Measurements from ENCODE around the gene ANKRD13D.

Gene ANKRD13D

DNA sequence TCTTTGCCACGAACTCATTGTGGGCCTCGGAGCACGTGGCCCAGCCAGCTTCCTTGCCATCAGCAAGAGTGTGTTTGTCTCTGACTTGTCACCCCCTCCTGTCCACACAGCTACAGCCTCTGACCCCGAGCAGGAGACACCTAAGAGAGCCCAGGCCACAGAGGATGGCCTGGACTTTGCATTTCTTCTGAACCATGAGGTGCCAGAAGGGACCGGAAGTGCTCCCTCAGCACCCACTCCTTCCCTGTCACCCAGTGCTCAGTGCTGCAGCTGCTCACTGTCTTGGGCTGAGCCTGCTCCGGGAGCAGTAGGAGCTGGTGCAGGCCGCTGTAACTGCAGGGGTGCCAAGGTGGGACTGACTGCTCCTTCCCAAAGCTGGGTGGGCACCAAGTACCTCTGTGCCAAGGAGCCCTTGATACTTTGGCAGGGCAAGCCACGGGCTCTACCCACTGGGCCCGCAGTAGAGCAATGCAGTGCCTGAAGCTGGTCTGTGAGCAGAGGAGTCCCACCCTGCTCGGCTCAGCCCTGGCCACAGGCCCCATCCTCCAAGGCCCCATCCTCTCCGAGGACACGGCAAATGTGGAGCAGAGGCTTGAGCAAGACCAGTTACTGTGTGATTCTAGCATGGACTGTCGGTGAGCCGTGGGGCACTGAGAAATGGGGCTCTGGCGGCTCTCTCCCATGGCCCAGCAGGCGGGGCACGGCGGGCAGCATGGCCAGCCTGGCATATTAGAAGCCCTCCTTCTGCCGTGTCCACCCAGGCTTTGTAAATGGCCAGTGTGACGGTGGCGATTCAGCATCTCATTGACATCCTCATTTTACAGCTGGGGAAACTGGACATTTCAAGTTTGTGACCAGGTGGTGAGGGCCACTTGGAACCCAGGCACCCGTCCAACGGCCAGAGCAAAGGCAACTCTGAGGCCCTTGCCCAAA is 16.5 kb upstream of the ANKRD13D start:
- no peaks in the 10 kb centered on the region for H3K27me3 ChIP-seq (ENCODE audit: insufficient read depth, low read length)
- H2BK12ac ChIP-seq (ENCODE audit: low read length), result no peak overlapping the region
- H3K4me1 ChIP-seq (ENCODE audit: control insufficient read depth in 1 of 2, insufficient read depth in 2 of 2, low read length in 2 of 2), result peaks cover 22 to 30% of the 10 kb centered on the region in 2 experiments
- peaks cover 3% of the 10 kb centered on the region for H3K79me2 ChIP-seq (ENCODE audit: control insufficient read depth, insufficient read depth, low read length, poor library complexity)
- H2AFZ ChIP-seq (ENCODE audit: insufficient read depth, low read length, poor library complexity), result no peak overlapping the region
- H4K8ac ChIP-seq (ENCODE audit: low read depth, low read length), result no peak overlapping the region
- no peaks in the 10 kb centered on the region for H3K79me1 ChIP-seq (ENCODE audit: low read length)
- H2AK5ac ChIP-seq (ENCODE audit: low read length), result no peak overlapping the region
- H3K27ac ChIP-seq (ENCODE audit: low read depth, low read length), result no peak overlapping the region
- no peak overlapping the region for H3K4me2 ChIP-seq (ENCODE audit: low read length)
- no peak overlapping the region for H4K12ac ChIP-seq (ENCODE audit: low read depth, low read length)
- WGBS (ENCODE audit: extremely low coverage, insufficient coverage, insufficient read length), result no CpG with 5 or more reads among the region's 23 CpGs
- no peaks in the 10 kb centered on the region for H3K9me3 ChIP-seq (ENCODE audit: insufficient read depth, low read depth, low read length)
- peak overlapping the region; percentile 21 for H3K4ac ChIP-seq (ENCODE audit: low read depth, low read length)
- H3K9ac ChIP-seq (ENCODE audit: low read length), result no peak overlapping the region
- no peak for DNase-seq
- no peak overlapping the region for H3K23ac ChIP-seq (ENCODE audit: low read length)
- peaks cover 30 to 36% of the 10 kb centered on the region in 2 experiments for H3K36me3 ChIP-seq (ENCODE audit: control insufficient read depth in 1 of 2, insufficient read depth in 2 of 2, low read length in 2 of 2)
- H2BK120ac ChIP-seq (ENCODE audit: insufficient read depth, low read length, poor library complexity), result no peak overlapping the region
- H2BK5ac ChIP-seq (ENCODE audit: low read depth, low read length, poor library complexity), result no peak overlapping the region
- no peak overlapping the region for H3K14ac ChIP-seq (ENCODE audit: low read length)
- H3K18ac ChIP-seq (ENCODE audit: low read length), result no peak overlapping the region
- H4K91ac ChIP-seq (ENCODE audit: low read depth, low read length), result no peak overlapping the region
- H3K4me3 ChIP-seq (ENCODE audit: low read depth, low read length), result no peak overlapping the region

DNA sequence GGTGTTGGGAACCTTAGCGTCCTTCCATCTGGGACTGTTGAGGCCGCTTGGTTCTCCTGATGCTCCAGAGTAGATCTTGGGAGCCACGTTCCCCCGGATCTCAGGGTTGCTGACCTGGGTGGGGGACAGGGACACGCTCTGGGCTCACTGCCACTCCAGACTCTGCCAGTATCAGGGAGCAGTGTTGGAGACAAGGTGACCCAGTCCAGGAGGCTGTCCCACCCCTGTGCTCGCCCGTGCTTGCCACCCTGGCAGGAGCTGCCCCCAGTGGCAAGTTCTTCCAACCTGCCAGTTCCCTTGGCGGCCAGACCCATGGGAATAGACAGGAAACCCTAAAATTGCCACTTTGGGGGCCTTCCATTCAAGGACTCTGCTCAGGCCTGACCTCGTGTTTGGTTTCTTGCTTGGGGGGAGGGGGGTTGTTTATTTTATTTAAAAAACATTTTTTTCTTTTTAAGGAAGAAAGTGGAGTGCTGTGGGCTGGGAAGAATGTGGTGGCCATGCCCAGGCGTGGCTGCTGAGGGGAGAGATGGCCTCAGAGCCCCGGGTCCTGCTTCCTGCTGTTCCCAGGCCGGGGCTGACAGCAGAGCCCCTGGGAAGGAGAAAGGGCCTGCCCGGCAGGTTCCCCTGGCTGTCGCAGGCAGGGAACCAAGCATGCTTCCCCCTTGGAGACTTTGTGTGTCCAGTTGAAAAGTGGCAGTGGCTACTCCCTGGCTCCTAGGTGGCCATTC is 15.7 kb upstream of the ANKRD13D start:
- no peak overlapping the region for H4K8ac ChIP-seq (ENCODE audit: low read depth, low read length)
- no peak overlapping the region for H3K27ac ChIP-seq (ENCODE audit: low read depth, low read length)
- no peak overlapping the region for H4K91ac ChIP-seq (ENCODE audit: low read depth, low read length)
- no peak overlapping the region for H3K4me2 ChIP-seq (ENCODE audit: low read length)
- H2AK5ac ChIP-seq (ENCODE audit: low read length), result no peak overlapping the region
- peaks cover 3% of the 10 kb centered on the region for H3K79me2 ChIP-seq (ENCODE audit: control insufficient read depth, insufficient read depth, low read length, poor library complexity)
- DNase-seq, result no peak
- no CpG with 5 or more reads among the region's 14 CpGs for WGBS (ENCODE audit: extremely low coverage, insufficient coverage, insufficient read length)
- H2BK5ac ChIP-seq (ENCODE audit: low read depth, low read length, poor library complexity), result no peak overlapping the region
- H3K18ac ChIP-seq (ENCODE audit: low read length), result peak overlapping the region; percentile 12
- no peaks in the 10 kb centered on the region for H3K9me3 ChIP-seq (ENCODE audit: insufficient read depth, low read depth, low read length)
- H3K79me1 ChIP-seq (ENCODE audit: low read length), result no peaks in the 10 kb centered on the region
- no peak overlapping the region for H3K4ac ChIP-seq (ENCODE audit: low read depth, low read length)
- H3K14ac ChIP-seq (ENCODE audit: low read length), result no peak overlapping the region
- H3K36me3 ChIP-seq (ENCODE audit: control insufficient read depth in 1 of 2, insufficient read depth in 2 of 2, low read length in 2 of 2), result peaks cover 32 to 36% of the 10 kb centered on the region in 2 experiments
- H3K23ac ChIP-seq (ENCODE audit: low read length), result no peak overlapping the region
- H3K4me3 ChIP-seq (ENCODE audit: low read depth, low read length), result no peak overlapping the region
- no peak overlapping the region for H2BK12ac ChIP-seq (ENCODE audit: low read length)
- H2BK120ac ChIP-seq (ENCODE audit: insufficient read depth, low read length, poor library complexity), result no peak overlapping the region
- no peak overlapping the region for H4K12ac ChIP-seq (ENCODE audit: low read depth, low read length)
- H3K27me3 ChIP-seq (ENCODE audit: insufficient read depth, low read length), result no peaks in the 10 kb centered on the region
- no peak overlapping the region for H3K9ac ChIP-seq (ENCODE audit: low read length)
- peaks cover 20 to 25% of the 10 kb centered on the region in 2 experiments for H3K4me1 ChIP-seq (ENCODE audit: control insufficient read depth in 1 of 2, insufficient read depth in 2 of 2, low read length in 2 of 2)
- no peak overlapping the region for H2AFZ ChIP-seq (ENCODE audit: insufficient read depth, low read length, poor library complexity)

DNA sequence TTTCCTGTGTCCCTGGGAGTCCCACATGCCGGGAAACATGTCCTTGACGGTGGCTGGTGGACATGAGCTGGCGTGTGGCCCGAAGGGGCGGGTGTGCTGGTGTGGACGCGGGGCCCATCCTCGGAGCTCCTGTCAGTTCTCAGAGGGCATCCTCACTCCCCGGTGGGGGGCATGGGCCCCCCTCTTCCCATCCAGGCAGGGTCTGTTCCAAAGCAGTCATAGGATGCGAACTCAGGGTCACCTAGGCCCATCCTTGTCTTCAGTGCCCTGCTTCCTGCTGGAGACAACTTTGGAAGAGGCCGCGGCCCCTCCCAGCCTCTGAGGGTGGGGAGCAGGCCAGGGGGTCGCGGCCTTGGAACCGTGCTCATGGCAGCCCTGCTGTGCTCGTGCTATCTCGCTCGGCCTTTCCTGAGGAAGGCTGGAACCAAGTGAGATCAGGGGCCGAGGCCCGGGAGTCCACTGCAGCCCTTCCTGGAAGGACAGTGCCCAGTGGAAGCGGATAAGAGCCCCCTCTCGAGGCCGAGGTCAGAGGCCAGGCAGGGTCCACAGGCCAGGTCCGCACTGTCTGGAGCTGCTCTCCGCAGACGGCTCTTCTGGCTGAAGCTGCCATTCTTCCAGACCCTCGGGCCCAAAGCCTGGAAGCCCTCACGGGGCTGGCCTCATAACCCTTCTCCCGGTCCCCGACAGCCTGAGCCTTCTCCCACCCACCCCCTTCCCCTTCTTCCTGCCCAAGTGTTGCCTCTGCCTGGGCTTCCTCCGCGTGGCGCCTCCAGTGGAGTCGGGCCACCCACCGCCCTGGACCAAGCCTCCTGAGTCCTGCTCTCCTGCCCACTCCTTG is 14.1 kb upstream of the ANKRD13D start:
- Histone ChIP-seq H3K4me2 (ENCODE audit: low read length) (no peak overlapping the region), H3K27ac (ENCODE audit: low read depth, low read length) (no peak overlapping the region), H3K4me3 (ENCODE audit: low read depth, low read length) (no peak overlapping the region), H3K9me3 (ENCODE audit: insufficient read depth, low read depth, low read length) (no peaks in the 10 kb centered on the region), H2AFZ (ENCODE audit: insufficient read depth, low read length, poor library complexity) (no peak overlapping the region), H4K8ac (ENCODE audit: low read depth, low read length) (no peak overlapping the region), H3K79me2 (ENCODE audit: control insufficient read depth, insufficient read depth, low read length, poor library complexity) (peaks cover 2% of the 10 kb centered on the region), H3K36me3 (ENCODE audit: control insufficient read depth in 1 of 2, insufficient read depth in 2 of 2, low read length in 2 of 2) (peaks cover 42 to 48% of the 10 kb centered on the region in 2 experiments), H3K23ac (ENCODE audit: low read length) (no peak overlapping the region), H4K12ac (ENCODE audit: low read depth, low read length) (no peak overlapping the region), H3K18ac (ENCODE audit: low read length) (peak overlapping the region; percentile 9), H4K91ac (ENCODE audit: low read depth, low read length) (no peak overlapping the region), H3K4me1 (ENCODE audit: control insufficient read depth in 1 of 2, insufficient read depth in 2 of 2, low read length in 2 of 2) (peaks cover 9 to 18% of the 10 kb centered on the region in 2 experiments), H3K27me3 (ENCODE audit: insufficient read depth, low read length) (no peaks in the 10 kb centered on the region), H2BK5ac (ENCODE audit: low read depth, low read length, poor library complexity) (no peak overlapping the region), H3K9ac (ENCODE audit: low read length) (no peak overlapping the region), H3K4ac (ENCODE audit: low read depth, low read length) (no peak overlapping the region), H3K14ac (ENCODE audit: low read length) (no peak overlapping the region), H2BK12ac (ENCODE audit: low read length) (no peak overlapping the region), H2AK5ac (ENCODE audit: low read length) (no peak overlapping the region), H2BK120ac (ENCODE audit: insufficient read depth, low read length, poor library complexity) (no peak overlapping the region), H3K79me1 (ENCODE audit: low read length) (no peaks in the 10 kb centered on the region)
- DNase-seq, result no peak
- WGBS (ENCODE audit: extremely low coverage, insufficient coverage, insufficient read length), result no CpG with 5 or more reads among the region's 35 CpGs
